ENCODE results near the gene DSG4.

DNA sequence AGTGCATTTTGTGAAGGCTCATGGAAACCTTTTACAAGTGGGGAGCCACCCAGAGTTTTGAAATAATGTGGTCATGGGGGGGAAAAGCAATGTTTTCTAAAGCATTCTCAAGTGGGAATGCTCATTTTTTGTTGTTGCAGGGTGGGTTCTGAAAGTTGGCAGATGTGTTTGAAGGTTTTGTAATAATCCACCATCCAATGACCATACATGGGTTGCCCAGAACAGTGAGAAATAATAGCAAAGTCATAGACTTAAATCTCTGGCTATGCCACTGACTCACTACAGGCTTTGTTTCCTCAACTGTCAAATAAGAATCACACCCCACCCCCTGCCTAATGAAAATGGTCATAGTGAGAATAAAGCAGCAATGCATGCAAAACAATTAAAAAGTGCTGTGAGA lies 73.8 kb downstream of the DSG4 start:
- TF ChIP-seq, protein P1, sequence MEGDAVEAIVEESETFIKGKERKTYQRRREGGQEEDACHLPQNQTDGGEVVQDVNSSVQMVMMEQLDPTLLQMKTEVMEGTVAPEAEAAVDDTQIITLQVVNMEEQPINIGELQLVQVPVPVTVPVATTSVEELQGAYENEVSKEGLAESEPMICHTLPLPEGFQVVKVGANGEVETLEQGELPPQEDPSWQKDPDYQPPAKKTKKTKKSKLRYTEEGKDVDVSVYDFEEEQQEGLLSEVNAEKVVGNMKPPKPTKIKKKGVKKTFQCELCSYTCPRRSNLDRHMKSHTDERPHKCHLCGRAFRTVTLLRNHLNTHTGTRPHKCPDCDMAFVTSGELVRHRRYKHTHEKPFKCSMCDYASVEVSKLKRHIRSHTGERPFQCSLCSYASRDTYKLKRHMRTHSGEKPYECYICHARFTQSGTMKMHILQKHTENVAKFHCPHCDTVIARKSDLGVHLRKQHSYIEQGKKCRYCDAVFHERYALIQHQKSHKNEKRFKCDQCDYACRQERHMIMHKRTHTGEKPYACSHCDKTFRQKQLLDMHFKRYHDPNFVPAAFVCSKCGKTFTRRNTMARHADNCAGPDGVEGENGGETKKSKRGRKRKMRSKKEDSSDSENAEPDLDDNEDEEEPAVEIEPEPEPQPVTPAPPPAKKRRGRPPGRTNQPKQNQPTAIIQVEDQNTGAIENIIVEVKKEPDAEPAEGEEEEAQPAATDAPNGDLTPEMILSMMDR (IDR thresholded peaks at IDR 0.05; ENCODE audit: low read depth, low read length) = no peak
- no peak for TF ChIP-seq EZH2phosphoT487 (IDR thresholded peaks at IDR 0.05; ENCODE audit: low read depth)

Data from OCI-LY3 (cell line).